HG03378 (cell line): ENCODE results near the gene MEGF9.
"Not testable (repeated sequence)": the region's sequence is repeated elsewhere in the genome, so short reads cannot be mapped to it uniquely, and the experiment has no call there.

Experiments used
- ATAC-seq: cut with Tn5 transposase; IDR thresholded peaks from one replicate; pipeline ENCODE4 v1.9.1; 2021; ENCODE audit warnings: mild to moderate bottlenecking, moderate library complexity; ENCODE audit not compliant: unreplicated experiment

Gene MEGF9

DNA sequence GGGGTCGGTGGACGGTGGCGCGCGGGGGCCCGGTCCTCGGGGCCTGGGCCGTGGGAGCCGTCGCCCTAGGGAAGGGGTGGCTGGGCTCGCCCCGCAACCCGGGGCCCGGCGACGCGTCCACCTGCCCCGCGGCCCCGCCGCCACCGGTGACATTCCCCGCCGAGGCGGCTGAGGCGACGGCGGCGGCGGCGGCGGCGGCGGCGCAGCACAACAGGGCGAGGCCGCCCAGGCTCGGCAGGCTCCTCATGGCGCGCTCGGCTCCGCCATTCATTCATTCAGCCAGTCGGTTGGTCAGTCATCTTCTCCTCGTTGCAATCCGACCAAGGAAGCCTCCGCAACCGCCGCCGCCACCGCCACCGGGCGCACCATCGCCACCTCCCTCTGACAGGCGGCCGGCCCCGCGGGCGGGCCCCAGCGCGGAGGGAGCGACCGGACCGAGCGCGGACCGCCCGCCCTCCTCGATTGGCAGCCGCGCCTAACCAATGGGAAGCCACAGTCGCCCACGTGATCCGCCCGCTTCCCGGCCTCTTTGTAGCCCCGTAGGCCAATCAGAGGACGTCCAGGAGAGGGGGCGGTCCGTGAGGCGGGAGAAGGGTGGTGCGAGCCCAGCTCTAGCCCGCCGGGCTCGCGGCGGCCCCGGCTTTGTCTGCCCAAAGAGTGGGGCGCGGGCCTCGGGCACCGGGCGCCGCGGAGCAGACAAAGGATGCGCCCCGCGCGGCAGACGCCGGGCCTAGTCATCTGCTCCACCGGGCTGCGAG is at the start of gene MEGF9:
TSS of gene MEGF9 (minus strand) at position 383 of the 758 bp plus-strand sequence. CDS start at position 271, 112 bp downstream.
- peak; percentile 89 for ATAC-seq

DNA sequence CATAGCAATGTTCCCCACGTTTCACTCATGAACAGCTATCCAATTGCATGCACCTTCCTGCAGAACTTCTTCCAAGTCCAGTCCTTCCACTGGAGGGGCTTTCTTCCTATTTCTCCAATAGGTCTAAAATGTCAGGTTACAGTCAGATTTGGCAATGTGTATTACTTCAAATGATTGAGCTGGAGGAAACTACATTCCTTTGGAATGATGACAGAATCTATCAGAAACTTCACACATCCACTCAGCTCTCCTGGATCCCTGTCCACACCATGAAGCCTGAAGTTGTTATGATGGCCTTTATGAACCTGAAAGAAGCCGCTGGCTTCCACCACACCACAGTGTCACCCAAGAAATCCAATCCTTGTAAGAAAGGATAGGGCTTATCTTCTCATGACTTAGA is 46.7 kb upstream of the MEGF9 start:
- no peak for ATAC-seq

DNA sequence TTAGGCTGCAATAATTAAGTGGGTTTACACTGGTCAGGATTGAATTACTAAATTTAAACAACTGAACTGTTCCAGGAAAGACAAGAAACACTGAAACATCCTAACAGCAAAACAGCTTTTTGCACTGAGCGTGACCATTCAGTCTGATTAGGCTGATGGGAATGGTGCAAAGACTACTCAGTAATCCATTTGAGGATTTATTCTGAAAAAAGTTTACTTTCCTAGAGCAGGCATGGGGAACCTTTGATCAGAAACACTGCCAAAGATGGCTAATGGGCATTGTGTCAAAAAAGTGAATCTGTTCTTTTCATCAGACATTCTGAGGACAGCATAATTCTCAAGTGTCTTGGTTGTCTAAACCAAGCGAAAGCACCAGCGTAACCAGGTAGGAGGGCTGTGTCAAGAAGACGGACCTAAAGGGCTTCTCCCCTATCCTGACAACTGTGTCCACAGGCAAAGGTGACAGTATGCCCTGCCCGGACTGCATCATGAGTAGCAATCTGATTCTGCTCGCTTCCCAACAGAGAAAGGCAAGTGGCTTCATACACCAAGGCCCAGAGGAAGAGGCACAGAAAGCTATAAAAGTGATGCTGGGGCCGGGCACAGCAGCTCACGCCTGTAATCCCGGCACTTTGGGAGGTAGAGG is 45.6 kb upstream of the MEGF9 start:
- ATAC-seq, result no peak

GRCh38 chr9:120758544-120758943 is 44.3 kb upstream of the MEGF9 start:
- ATAC-seq, result no peak

DNA sequence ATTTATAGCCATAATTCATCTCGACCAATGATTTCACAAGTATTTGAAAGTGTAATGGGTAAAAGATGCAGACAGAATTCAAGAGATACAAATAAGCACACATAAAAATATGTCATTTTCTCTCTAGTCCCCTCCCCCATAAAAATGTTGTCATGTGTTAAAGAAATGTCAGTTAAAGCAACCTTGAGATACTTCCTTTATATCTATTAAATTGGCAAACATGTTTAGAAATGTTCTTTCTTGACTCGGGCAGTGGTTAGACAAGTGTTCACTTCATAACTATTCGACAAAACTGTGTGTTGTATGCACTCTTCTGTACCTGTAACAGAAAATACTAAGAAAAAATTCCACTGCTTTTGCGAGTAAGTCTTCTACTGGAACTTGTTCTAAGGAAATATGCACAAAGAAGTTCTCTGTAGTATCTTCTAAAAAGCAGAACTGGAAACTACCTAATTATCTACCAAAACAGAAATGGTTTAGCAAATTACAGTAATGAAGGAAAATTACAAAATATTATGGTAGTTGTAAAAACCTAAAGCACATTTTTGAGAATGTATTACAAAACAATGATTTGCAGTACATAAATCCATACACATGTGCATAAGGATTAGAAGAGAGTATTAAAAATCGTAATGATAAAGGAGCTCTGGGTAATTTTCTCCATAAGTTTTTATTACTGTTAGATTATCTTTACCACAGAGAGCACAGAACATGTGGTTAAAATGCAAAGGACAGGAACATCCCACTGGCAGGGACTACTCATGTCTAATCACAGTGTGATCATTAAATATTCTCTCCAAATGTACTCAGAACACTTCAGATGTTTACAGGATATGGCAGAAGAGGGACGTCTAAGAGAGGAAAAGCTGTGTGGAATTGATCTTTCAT is 43.0 kb upstream of the MEGF9 start:
- ATAC-seq, result no peak

DNA sequence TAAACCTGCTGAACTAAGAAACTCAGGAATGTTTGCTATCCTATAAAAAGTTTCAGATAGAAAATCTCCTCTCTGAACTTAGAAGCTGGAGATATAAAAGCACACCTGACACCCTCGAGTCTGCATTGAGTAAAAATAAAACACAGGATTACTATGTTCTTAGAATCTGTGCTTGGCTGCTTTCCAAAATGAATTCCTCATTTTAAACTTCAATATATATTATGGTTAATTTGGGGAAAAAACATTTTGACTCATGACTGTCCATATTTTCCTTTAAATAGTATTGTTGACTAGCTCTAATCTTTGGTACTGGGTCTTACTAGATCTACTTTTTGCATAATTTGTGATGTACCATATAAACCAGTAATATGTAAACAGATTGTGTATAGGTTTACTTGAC is 42.3 kb upstream of the MEGF9 start:
- ATAC-seq, result no peak

DNA sequence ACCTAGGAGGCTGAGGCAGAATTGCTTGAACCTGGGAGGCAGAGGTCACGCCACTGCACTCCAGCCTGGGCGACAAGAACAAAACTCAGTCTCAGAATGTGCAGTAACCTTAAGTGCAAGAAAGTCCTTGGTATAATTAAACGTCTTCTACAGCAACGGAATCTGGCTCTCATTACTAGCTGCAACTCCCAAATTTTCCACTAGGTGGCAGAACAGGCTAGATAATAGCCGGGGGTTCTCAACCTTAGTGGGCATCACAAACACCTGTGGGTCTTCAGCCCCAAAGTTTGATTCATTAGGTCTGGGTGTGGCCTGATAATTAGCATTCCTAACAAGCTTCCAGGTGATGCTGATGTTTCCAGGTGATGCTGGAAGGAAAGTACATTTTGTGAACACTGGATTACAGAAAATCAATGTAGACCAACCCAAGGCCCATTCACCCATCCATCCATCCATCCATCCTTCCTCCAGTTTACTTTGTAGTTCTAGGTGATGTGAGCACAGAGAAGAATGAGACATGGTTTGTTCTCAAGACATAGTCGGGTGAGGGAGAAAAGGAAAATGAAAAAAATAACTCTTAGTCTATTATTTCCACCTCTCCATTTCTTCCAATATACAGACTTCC is 41.7 kb upstream of the MEGF9 start:
- ATAC-seq, result peak; percentile 49

DNA sequence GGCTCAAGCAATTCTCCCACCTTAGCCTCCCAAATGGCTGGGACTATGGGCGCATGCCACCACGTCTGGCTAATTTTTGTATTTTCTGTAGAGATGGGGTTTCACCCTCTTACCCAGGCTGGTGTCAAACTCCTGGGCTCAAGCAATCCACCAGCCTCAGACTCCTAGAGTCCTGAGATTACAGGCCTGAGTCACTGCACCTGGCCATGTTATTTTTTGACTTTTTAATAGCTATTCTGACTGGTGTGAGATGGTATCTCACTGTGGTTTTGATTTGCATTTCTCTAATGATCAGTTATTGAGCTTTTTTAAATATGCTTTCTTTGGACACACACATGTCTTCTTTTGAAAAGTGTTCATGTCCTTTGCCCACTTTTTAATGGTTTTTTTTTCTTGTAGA is 40.8 kb upstream of the MEGF9 start:
- no peak for ATAC-seq

DNA sequence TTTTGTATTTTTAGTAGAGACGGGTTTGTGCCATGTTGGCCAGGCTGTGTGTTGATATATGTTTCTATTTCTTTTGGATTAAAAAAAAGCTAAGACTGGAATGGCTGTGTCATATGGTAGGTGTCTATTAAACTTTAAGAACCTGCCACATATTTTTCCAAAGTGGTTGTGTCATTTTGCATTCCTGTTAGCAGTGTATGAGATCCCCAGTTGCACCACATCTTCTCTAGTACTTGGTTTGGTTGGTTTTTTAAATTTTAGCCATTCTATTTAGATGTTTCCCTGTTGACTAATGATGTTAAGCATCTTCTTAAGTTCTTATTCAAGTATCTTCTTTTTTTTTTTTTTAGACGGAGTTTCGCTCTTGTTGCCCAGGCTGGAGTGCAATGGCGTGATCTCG is 36.2 kb upstream of the MEGF9 start:
- no peak for ATAC-seq

- not testable (repeated sequence) for ATAC-seq
Measured at GRCh38 chr9:120746366-120746765, 32.1 kb upstream of the MEGF9 start.

- no peak for ATAC-seq
Measured at GRCh38 chr9:120745278-120745677, 31.0 kb upstream of the MEGF9 start.

DNA sequence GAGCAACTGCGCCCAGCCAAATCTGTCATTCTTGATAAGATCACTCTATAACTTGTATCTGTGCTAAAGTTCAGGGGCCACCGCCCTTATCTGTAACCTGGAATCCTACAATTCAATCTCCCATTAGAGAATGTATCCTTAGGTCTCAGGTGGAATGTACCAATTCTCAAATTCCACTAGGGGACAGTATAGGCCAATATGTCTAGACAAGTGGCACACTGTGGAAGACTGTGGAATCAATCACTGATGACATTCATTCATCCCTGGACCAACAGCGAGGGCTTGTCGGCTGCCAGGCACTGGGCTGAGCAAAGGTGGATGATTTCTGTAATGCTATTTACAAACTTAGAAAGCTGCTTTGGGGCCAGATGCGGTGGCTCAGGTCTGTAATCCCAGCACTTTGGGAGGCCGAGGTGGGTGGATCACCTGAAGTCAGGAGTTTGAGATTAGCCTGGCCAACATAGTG is 28.7 kb upstream of the MEGF9 start:
- no peak for ATAC-seq

DNA sequence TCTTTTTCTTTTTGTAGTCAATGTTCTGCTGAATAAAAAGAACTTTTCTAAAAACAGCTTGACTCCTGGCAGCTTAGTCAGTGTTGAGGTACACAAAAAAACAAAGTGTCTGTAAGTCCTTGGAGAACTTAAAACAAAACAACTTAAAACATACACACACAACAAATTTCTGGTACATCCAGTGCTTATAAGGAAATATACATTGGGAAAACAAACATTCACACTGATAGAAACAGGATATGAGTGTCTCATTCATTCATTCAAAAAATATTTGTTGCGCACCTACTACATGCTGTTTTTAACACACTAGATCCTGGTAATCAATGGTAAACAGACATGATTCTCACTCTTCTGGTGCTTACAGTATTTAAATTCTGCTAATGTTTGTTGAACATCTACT is 27.4 kb upstream of the MEGF9 start:
- no peak for ATAC-seq

GRCh38 chr9:120741191-120741590 is 26.9 kb upstream of the MEGF9 start:
- ATAC-seq, result no peak

- no peak for ATAC-seq
Measured at GRCh38 chr9:120740132-120740531, 25.9 kb upstream of the MEGF9 start.

GRCh38 chr9:120737416-120738165 is 23.3 kb upstream of the MEGF9 start:
- no peak for ATAC-seq

DNA sequence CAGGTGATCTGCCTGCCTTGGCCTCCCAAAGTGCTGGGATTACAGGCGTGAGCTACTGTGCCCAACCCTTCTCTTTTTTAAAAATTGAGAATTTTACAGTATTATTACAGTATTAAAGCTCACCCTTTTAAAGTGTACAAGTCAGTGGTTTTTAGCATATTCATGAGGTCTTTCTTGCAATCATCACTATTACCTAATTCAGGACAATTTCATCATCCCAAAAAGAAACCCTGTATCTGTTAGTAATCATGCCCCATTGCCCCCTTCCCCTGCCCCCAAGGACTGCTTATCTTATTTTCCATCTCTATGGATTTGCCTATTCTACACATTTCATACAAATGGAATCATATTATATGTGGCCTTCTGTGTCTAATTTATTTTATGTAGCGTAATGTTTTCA is 22.6 kb upstream of the MEGF9 start:
- ATAC-seq, result no peak

GRCh38 chr9:120735415-120736126 is 21.3 kb upstream of the MEGF9 start:
- no peak for ATAC-seq

- no peak for ATAC-seq
Measured at GRCh38 chr9:120734607-120735410, 20.5 kb upstream of the MEGF9 start.
